A549 (cell line): ENCODE measurements around the gene TAGAP. TPM values are rescaled to one million over a fixed set of nuclear protein-coding genes. Genes with fewer than 3 reads are reported as not detected.

Source experiments
- ATAC-seq, 2 experiments: fragments of 200-7000 bp in 1 of 2; fragments of >200 bp in 1 of 2; cut with Nextera tagmentation in 1 of 2; cut with Tn5 transposase in 1 of 2; 3 replicates each; pipeline versions ENCODE4 v1.8.0 to v1.9.1; 2018 to 2020; ENCODE audit warnings: mild to moderate bottlenecking in 1 of 2, moderate library complexity in 1 of 2
- CTCF ChIA-PET: fragments of 300-600 bp; sonication (Branson Sonifier 250); formaldehyde crosslinking; extraction: SDS; loops from one replicate; lab custom pipeline; 2021; ENCODE audit warnings: antibody characterized with exemption, inconsistent platforms; lab: Yijun Ruan, JAX
- POLR2A ChIA-PET: fragments of 350-600 bp; formaldehyde crosslinking; extraction: SDS; loops from one replicate; lab custom pipeline; 2021; ENCODE audit warnings: antibody characterized with exemption, inconsistent platforms; lab: Yijun Ruan, JAX
- DNase-seq, 2 experiments: peaks; one replicate each; pipeline versions ENCODE4 v3.0.0 to v3.0.0-alpha.2; 2011 to 2016; ENCODE audit warnings: low read depth in 1 of 2, low spot score in 1 of 2
- FAIRE-seq: peaks from 2 replicates; lab custom pipeline; 2011; peaks lifted over from hg19 to GRCh38; lab: Jason Lieb, UNC
- H3K27ac ChIP-seq, 2 experiments: fragments of >200 bp; sonication (Bioruptor Twin); formaldehyde crosslinking; 3 replicates each; pipeline ENCODE4 v1.5.1; 2016 to 2017
- H3K4me1 ChIP-seq: fragments of >200 bp; sonication (Bioruptor Twin); formaldehyde crosslinking; 3 replicates; pipeline ENCODE4 v1.6.1; 2016
- H3K4me2 ChIP-seq: fragments of >200 bp; sonication (Bioruptor Twin); formaldehyde crosslinking; 3 replicates; pipeline ENCODE4 v1.6.1; 2016
- H3K4me3 ChIP-seq: fragments of >200 bp; sonication (Bioruptor Twin); formaldehyde crosslinking; 3 replicates; pipeline ENCODE4 v1.5.1; 2016
- H3K9me3 ChIP-seq: fragments of >200 bp; sonication (Bioruptor Twin); formaldehyde crosslinking; 3 replicates; pipeline ENCODE4 v1.6.1; 2016
- BHLHE40 ChIP-seq: IDR thresholded peaks from 2 replicates; pipeline ENCODE4 v1.6.1; 2012; ENCODE audit warnings: low read depth, low read length, inconsistent platforms
- CBX2 ChIP-seq: fragments of 200-600 bp; sonication (generic); IDR thresholded peaks from 2 replicates; pipeline ENCODE4 v1.6.1; 2016; ENCODE audit warnings: low read depth, mild to moderate bottlenecking, borderline replicate concordance
- CBX8 ChIP-seq: fragments of 200-600 bp; sonication (generic); IDR thresholded peaks from 2 replicates; pipeline ENCODE4 v1.6.1; 2016
- CHD2 ChIP-seq: fragments of 150-350 bp; IDR thresholded peaks from 2 replicates; pipeline ENCODE4 v1.6.1; 2014; ENCODE audit warnings: low read length; ENCODE audit not compliant: partially characterized antibody
- CHD4 ChIP-seq: fragments of 200-600 bp; sonication (generic); IDR thresholded peaks from 2 replicates; pipeline ENCODE4 v1.6.1; 2016; ENCODE audit warnings: antibody characterized with exemption, mild to moderate bottlenecking, borderline replicate concordance
- EHF ChIP-seq: fragments of 250-450 bp; sonication (Bioruptor Pico); IDR thresholded peaks from 2 replicates; pipeline ENCODE4 v1.5.0; 2020; ENCODE audit warnings: mild to moderate bottlenecking
- ESRRA ChIP-seq: fragments of 150-350 bp; IDR thresholded peaks from 2 replicates; pipeline ENCODE4 v1.6.1; 2014; ENCODE audit warnings: mild to moderate bottlenecking, low read length, borderline replicate concordance
- FOSB ChIP-seq: fragments of 250-450 bp; sonication (Bioruptor Pico); IDR thresholded peaks from 2 replicates; pipeline ENCODE4 v1.5.0; 2020; ENCODE audit warnings: mild to moderate bottlenecking, moderate library complexity
- HEYL ChIP-seq: fragments of 250-450 bp; sonication (Bioruptor Pico); IDR thresholded peaks from 2 replicates; pipeline ENCODE4 v1.8.0; 2021; ENCODE audit warnings: mild to moderate bottlenecking, moderate library complexity
- HOXA7 ChIP-seq: fragments of 250-450 bp; sonication (Bioruptor Pico); IDR thresholded peaks from 2 replicates; pipeline ENCODE4 v1.5.0; 2020; ENCODE audit warnings: mild to moderate bottlenecking, moderate library complexity
- JUN ChIP-seq, 2 experiments: fragments of >200 bp; sonication (Bioruptor Twin); formaldehyde crosslinking; IDR thresholded peaks; 2 replicates in 1 of 2; 3 replicates in 1 of 2; pipeline ENCODE4 v1.6.1; 2016 to 2017
- MAFK ChIP-seq: fragments of 450-650 bp; IDR thresholded peaks from 2 replicates; pipeline ENCODE4 v1.6.1; 2014; ENCODE audit not compliant: partially characterized antibody
- MAZ ChIP-seq: fragments of 150-350 bp; IDR thresholded peaks from 2 replicates; pipeline ENCODE4 v1.6.1; 2014; ENCODE audit warnings: antibody characterized with exemption, low read depth, low read length, borderline replicate concordance
- MYC ChIP-seq: IDR thresholded peaks from 2 replicates; pipeline ENCODE4 v1.6.1; 2012; ENCODE audit warnings: mild to moderate bottlenecking, inconsistent platforms, low read length, improper control_type of control experiment, borderline replicate concordance
- NFE2L2 ChIP-seq: fragments of 150-350 bp; conservative IDR thresholded peaks from 2 replicates; pipeline ENCODE4 v1.6.1; 2014; ENCODE audit warnings: low read length
- POLR2A ChIP-seq: IDR thresholded peaks from 2 replicates; pipeline ENCODE4 v1.6.1; 2012; ENCODE audit warnings: mild to moderate bottlenecking, low read length
- RAD21 ChIP-seq, 2 experiments: fragments of >200 bp in 1 of 2; sonication (Bioruptor Twin) in 1 of 2; formaldehyde crosslinking in 1 of 2; IDR thresholded peaks in 1 of 2; conservative IDR thresholded peaks in 1 of 2; 2 replicates in 1 of 2; 3 replicates in 1 of 2; pipeline ENCODE4 v1.6.1; 2012 to 2018; ENCODE audit warnings: inconsistent platforms in 1 of 2
- RARB ChIP-seq: fragments of 250-450 bp; sonication (Bioruptor Pico); IDR thresholded peaks from 2 replicates; pipeline ENCODE4 v1.8.0; 2021; ENCODE audit warnings: mild to moderate bottlenecking, moderate library complexity
- RCOR1 ChIP-seq: fragments of 150-350 bp; IDR thresholded peaks from 2 replicates; pipeline ENCODE4 v1.6.1; 2014; ENCODE audit warnings: antibody characterized with exemption, low read length, low read depth
- RFX5 ChIP-seq: fragments of 450-650 bp; IDR thresholded peaks from 2 replicates; pipeline ENCODE4 v1.7.1; 2014; ENCODE audit warnings: antibody characterized with exemption, mild to moderate bottlenecking, moderate library complexity
- RNF2 ChIP-seq: fragments of 200-600 bp; sonication (generic); IDR thresholded peaks from 2 replicates; pipeline ENCODE4 v1.6.1; 2016; ENCODE audit warnings: low read depth, mild to moderate bottlenecking, antibody characterized with exemption, moderate library complexity, borderline replicate concordance
- TFCP2L1 ChIP-seq: fragments of 250-450 bp; sonication (Bioruptor Pico); IDR thresholded peaks from 2 replicates; pipeline ENCODE4 v1.5.0; 2021; ENCODE audit warnings: mild to moderate bottlenecking
- TP53 ChIP-seq: fragments of 250-450 bp; sonication (Bioruptor Pico); IDR thresholded peaks from 2 replicates; pipeline ENCODE4 v1.5.0; 2021; ENCODE audit warnings: mild to moderate bottlenecking, moderate library complexity
- ZC3H11A ChIP-seq: fragments of 450-650 bp; IDR thresholded peaks from 2 replicates; pipeline ENCODE4 v1.6.1; 2014; ENCODE audit warnings: antibody characterized with exemption, mild to moderate bottlenecking
- ZNF302 ChIP-seq: fragments of 250-450 bp; sonication (Bioruptor Pico); IDR thresholded peaks from 2 replicates; pipeline ENCODE4 v1.9.0; 2021; ENCODE audit warnings: inconsistent platforms, mild to moderate bottlenecking, moderate library complexity
- WGBS: methylation state at CpG from one replicate; pipeline ENCODE4 v1.1.6; 2017; ENCODE audit errors: missing lambda C conversion rate; 5-methylcytosine and 5-hydroxymethylcytosine counted together
- polyA plus RNA-seq, 4 experiments: library from polyadenylated mRNA; depleted of rRNA in 3 of 4; stranded (reverse); fragments of >200 nt; fragmentation: RNase III in 1 of 4; extraction: RNeasy Plus Mini Kit Qiagen cat#74134 plus additional on column Dnase treatment in 1 of 4; gene quantifications; 2 replicates in 3 of 4; 3 replicates in 1 of 4; pipeline ENCODE4 v1.2.3, GENCODE V29; 2011 to 2017
- TF ChIP-seq, protein P1 (sequence below): IDR thresholded peaks from 2 replicates; pipeline ENCODE4 v1.6.1; 2012; ENCODE audit warnings: low read depth, borderline replicate concordance
- TF ChIP-seq, protein P2 (sequence below): fragments of 450-650 bp; IDR thresholded peaks from 2 replicates; pipeline ENCODE4 v1.6.1; 2014; ENCODE audit warnings: antibody characterized with exemption
- TF ChIP-seq, protein P3 (sequence below): fragments of >200 bp; sonication (Bioruptor Twin); formaldehyde crosslinking; IDR thresholded peaks from 2 replicates; pipeline ENCODE4 v1.6.1; 2016
- TF ChIP-seq, protein P4 (sequence below): IDR thresholded peaks from 2 replicates; pipeline ENCODE4 v1.6.1; 2012
- TF ChIP-seq, protein P5 (sequence below): fragments of 250-450 bp; sonication (Bioruptor Pico); IDR thresholded peaks from 2 replicates; pipeline ENCODE4 v1.5.0; 2020; ENCODE audit warnings: low read depth, mild to moderate bottlenecking, moderate library complexity

Gene TAGAP
- polyA plus RNA-seq, 2 of the 4 experiments (the other 2 are of a cell fraction): not detected

DNA sequence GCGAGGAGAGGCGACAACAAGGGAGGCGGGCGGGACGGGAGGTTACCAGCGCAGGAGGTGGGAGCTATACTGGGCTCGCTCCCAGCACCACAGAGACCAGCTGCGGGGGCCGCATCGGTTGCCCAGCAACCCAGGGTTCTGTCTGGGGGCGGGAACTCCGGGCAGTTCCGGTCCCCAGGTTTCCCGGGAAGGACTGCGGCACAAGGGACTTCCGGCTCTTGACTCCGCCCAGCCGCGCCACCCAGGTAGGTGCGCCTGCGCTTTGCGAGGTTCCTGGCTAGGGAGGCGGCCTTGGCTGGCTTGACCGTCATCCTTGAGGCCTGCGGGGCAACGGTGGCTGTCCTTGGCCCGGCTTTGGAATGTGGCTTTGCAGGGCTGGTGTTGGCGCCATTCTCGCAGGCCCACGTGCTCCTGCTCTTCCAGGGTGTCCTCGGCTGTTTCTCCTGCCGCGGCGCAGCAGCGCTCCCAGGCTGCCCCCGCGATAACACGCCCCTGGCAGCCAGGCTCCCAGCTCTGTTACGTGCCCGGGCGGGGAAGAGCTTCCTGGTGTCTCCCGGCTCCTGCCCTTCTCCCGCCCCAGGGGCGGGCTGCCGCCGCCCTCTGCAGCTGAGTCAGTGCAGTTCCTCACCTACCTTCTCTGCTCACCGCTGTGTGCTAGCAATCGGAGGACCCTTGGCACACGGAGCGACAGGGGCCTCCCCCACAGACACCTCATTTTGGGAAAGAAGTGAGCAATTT is 45.0 kb downstream of the TAGAP start, which contains the start of gene RSPH3 (continued):
- TF ChIP-seq, protein P1, sequence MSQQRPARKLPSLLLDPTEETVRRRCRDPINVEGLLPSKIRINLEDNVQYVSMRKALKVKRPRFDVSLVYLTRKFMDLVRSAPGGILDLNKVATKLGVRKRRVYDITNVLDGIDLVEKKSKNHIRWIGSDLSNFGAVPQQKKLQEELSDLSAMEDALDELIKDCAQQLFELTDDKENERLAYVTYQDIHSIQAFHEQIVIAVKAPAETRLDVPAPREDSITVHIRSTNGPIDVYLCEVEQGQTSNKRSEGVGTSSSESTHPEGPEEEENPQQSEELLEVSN: peak; percentile 69
- no peak for TF ChIP-seq FOSB (CRISPR knock-in tag)
- no peak for TF ChIP-seq MAFK
- no peak for TF ChIP-seq ZNF302
- TF ChIP-seq ZC3H11A: no peak
- no peak for TF ChIP-seq RNF2

DNA sequence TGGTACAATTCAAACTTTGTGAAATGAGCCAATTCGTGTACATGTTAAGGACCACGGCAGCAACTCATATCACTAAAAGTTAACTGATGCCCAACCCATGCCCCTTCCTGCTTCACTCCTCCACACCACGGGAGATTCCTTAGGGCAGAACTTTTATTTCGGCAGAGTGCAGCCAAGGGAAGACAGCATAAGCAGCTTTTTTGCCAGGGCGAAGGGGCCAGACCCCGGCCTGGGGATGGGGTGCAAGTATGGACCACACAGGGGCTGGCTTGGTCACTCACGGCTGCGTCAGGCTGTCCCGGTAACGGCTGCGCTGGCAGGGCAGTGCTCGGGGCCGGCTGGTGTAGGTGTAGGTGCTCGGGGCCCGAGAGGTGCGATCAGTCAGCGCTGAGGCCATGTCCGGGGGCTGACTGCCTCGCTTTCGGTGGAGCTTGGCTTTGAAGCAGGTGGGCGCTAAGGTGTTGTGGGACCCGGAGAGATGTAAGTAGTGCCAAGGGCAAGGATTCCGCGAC is 45.6 kb downstream of the TAGAP start:
- Histone ChIP-seq H3K4me3 (peak overlapping the region; percentile 79), H3K27ac (peak overlapping the region; percentile 96 to 97), H3K4me1 (peaks cover 24% of the 10 kb centered on the region), H3K4me2 (peak overlapping the region; percentile 87), H3K9me3 (no peaks in the 10 kb centered on the region)
- FAIRE-seq: no peak
- peak in 1 of 2 experiments; percentile 6 for DNase-seq
- POLR2A ChIA-PET: no interaction called here
- TF ChIP-seq RFX5: no peak
- ATAC-seq: peak; percentile 59 to 63
- WGBS: 2% methylated on average over 14 of the region's 24 CpGs
- CTCF ChIA-PET: interaction anchor here (1.2 kb wide), 1 partner anchor 227 kb away, joined by 3 read pairs; no protein-coding TSS in a partner anchor

DNA sequence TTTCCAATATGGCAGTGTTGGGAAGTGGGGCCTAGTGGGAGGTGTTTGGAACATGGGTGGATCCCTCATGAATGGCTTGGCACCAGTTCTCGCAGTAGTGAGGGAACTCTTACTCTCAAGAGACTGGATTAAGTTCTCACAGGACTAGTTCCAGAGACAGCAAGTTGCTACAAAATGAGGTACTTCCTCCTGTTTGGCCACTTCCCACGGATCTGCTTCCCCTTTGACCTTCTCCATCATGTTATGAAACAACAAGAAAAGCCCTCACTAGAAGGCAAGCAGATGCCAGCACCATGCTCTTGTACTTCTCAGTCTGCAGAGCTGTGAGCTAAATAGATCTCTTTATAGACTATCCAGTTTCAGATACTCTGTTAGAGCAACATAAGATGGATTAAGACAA is 47.9 kb downstream of the TAGAP start:
- 79% methylated on average over 2 of the region's 2 CpGs for WGBS
- no peak for DNase-seq
- ATAC-seq: no peak
- no peak overlapping the region for H3K4me3 ChIP-seq
- POLR2A ChIA-PET: no interaction called here
- TF ChIP-seq TP53 (CRISPR knock-in tag): no peak
- TF ChIP-seq MAZ: no peak
- no peak for TF ChIP-seq CBX2
- no peak for TF ChIP-seq ZC3H11A
- TF ChIP-seq, protein P2, sequence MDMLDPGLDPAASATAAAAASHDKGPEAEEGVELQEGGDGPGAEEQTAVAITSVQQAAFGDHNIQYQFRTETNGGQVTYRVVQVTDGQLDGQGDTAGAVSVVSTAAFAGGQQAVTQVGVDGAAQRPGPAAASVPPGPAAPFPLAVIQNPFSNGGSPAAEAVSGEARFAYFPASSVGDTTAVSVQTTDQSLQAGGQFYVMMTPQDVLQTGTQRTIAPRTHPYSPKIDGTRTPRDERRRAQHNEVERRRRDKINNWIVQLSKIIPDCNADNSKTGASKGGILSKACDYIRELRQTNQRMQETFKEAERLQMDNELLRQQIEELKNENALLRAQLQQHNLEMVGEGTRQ: no peak
- TF ChIP-seq, protein P3, sequence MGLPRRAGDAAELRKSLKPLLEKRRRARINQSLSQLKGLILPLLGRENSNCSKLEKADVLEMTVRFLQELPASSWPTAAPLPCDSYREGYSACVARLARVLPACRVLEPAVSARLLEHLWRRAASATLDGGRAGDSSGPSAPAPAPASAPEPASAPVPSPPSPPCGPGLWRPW: no peak
- TF ChIP-seq MAFK: no peak
- TF ChIP-seq FOSB (CRISPR knock-in tag): no peak
- TF ChIP-seq JUN (IDR thresholded peaks at IDR 0.05): no peak
- TF ChIP-seq TFCP2L1 (CRISPR knock-in tag): no peak
- no peak for TF ChIP-seq CHD4
- no peak for TF ChIP-seq EHF
- TF ChIP-seq POLR2A: no peak
- H3K9me3 ChIP-seq: no peaks in the 10 kb centered on the region
- CTCF ChIA-PET: no interaction called here
- no peak overlapping the region for H3K4me2 ChIP-seq
- no peak overlapping the region for H3K27ac ChIP-seq
- no peak for FAIRE-seq
- peaks cover 19% of the 10 kb centered on the region for H3K4me1 ChIP-seq

DNA sequence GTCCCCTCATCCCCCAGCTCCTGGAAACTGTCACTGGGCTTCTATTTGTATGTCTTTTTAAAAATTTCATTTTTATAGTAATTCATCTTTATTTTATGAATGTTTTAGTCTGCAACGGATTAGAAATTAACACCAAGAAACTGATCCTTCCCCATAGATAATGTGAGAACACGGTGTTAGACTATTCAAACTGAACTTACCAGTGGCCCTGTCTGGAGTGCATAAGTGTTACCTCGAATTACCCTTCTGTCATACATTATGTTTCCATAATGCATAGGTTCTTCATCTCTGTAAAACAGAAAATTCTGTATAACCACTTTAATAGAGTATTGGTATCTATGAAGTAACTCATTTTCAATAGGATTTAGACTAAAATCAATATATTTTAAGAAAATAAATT is 51.2 kb downstream of the TAGAP start:
- ChIA-PET CTCF (interaction anchor here (1.7 kb wide), 1 partner anchor 50 kb away, joined by 4 read pairs; no protein-coding TSS in a partner anchor), POLR2A (no interaction called here)
- WGBS: 91% methylated on average over 3 of the region's 3 CpGs
- Histone ChIP-seq H3K9me3 (no peaks in the 10 kb centered on the region), H3K4me1 (peaks cover 11% of the 10 kb centered on the region), H3K4me2 (no peak overlapping the region), H3K4me3 (no peak overlapping the region), H3K27ac (no peak overlapping the region)
- ATAC-seq (no peak), DNase-seq (no peak), FAIRE-seq (no peak)
- TF ChIP-seq CBX8 (no peak), HEYL (CRISPR knock-in tag) (no peak), RARB (CRISPR knock-in tag) (no peak), CHD2 (no peak), ESRRA (no peak), MYC (no peak), CHD4 (no peak), MAFK (no peak), HOXA7 (CRISPR knock-in tag) (no peak), ZNF302 (no peak), NFE2L2 (no peak), BHLHE40 (no peak), CBX2 (no peak), RCOR1 (no peak), RAD21 (conservative IDR thresholded peaks at IDR 0.05 in 1 of 2, IDR thresholded peaks at IDR 0.05 in 1 of 2) (no peak)
- TF ChIP-seq, protein P4, sequence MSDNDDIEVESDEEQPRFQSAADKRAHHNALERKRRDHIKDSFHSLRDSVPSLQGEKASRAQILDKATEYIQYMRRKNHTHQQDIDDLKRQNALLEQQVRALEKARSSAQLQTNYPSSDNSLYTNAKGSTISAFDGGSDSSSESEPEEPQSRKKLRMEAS: no peak
- TF ChIP-seq, protein P5, sequence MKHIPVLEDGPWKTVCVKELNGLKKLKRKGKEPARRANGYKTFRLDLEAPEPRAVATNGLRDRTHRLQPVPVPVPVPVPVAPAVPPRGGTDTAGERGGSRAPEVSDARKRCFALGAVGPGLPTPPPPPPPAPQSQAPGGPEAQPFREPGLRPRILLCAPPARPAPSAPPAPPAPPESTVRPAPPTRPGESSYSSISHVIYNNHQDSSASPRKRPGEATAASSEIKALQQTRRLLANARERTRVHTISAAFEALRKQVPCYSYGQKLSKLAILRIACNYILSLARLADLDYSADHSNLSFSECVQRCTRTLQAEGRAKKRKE (CRISPR knock-in tag): no peak
